H7 (cell line): ENCODE results near the gene PPP1R3C. TPM values are rescaled to one million over a fixed set of nuclear protein-coding genes. Genes with fewer than 3 reads are reported as not detected.

Experiments used
- DNase-seq: peaks from one replicate; pipeline ENCODE4 v3.0.0; 2012
- H3K27me3 ChIP-seq: 2 replicates; pipeline ENCODE4 v1.6.0; 2011; ENCODE audit warnings: mild to moderate bottlenecking, low read length; ENCODE audit not compliant: control insufficient read depth, insufficient read depth
- H3K36me3 ChIP-seq: replicated peaks from 2 replicates; pipeline ENCODE4 v1.5.1; 2011; ENCODE audit warnings: low read length; ENCODE audit not compliant: control insufficient read depth, insufficient read depth
- H3K4me3 ChIP-seq: 2 replicates; pipeline ENCODE4 v1.5.1; 2011; ENCODE audit warnings: low read depth, mild to moderate bottlenecking, control low read depth, low read length, moderate library complexity; ENCODE audit not compliant: insufficient read depth
- total RNA-seq: library from RNA; depleted of rRNA; stranded (reverse); fragments of >200 nt; shearing (Covaris generic); gene quantifications from 2 replicates; pipeline ENCODE4 v1.2.3, GENCODE V29; 2014

Gene PPP1R3C
- total RNA-seq, 1 experiment from 2014 or later = 0.31 TPM

DNA sequence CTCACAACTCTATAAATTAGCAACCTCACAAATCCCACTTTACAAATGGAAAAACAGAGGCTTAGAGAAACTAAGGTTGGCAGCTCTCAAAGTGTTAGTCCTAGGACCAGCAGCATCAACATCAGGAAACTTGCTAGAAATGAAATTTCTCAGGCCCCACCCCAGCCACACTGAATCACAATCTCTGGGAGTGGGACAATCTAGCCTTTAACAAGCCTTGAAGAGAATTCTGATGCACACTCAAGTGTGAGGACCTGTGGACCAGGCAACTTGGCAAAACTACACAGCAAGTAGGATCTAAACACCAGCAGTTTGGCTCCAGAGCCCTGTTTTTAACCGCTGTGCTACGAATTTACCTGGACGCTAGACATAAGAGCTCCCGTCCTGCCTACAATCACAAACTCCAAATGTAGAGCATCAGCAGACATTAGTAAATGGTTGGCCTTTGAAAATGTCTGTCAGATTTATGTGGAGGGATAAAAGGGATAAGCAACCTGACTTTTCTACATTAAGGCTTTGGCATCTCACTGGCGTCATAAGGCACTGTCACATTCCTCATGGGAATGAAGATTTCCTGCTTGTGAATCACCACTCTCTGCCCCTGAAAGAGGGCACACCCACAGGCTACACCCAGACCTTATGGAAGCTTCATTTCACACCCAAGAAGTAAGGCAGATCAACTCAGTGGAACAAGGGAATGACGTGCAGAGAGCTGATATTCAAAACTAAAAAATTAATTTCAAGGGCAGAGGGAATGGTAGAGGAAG, 34.5 kb downstream of the PPP1R3C start:
- DNase-seq = no peak
- H3K36me3 ChIP-seq = no peaks in the 10 kb centered on the region

DNA sequence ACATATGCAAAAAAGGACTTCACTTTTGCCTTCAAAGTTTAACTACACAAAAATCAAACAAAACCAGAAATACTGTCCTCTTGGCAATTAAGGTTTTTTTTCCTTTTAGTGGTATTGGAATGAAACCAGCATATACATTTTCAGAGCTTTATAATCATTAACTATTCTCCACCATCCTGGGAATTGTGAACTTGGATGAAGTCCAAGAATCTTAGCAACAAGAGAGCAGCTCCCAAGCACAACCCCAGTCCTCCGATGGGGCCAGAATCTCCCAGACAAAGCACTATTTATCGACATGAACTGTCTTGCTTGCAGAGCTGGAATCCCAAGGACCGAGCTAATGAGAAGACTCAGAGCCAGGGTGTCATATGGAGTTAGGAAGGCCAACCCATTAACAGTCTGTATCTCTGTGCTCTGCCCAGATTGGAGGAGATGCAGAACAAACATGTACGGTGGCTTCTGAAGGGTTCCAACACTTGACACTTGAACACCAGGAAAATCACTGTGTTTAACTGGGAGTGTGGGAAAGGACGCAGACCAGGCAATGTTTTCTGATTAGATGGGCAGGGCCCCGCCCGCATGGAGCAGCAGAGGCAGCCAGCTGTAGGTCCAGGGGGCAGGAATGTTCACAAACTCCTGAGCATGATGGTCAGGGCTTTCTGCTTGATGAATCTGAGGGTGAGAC, 35.5 kb downstream of the PPP1R3C start:
- DNase-seq = no peak
- Histone ChIP-seq H3K36me3 (no peaks in the 10 kb centered on the region), H3K27me3 (no peaks in the 10 kb centered on the region; the same call in 1 of the 2 replicates), H3K4me3 (no peak overlapping the region)

More for the DNA sequence above, 34.5 kb downstream of the PPP1R3C start:
- Histone ChIP-seq H3K27me3 (no peaks in the 10 kb centered on the region; the same call in 1 of the 2 replicates), H3K4me3 (no peak overlapping the region)

DNA sequence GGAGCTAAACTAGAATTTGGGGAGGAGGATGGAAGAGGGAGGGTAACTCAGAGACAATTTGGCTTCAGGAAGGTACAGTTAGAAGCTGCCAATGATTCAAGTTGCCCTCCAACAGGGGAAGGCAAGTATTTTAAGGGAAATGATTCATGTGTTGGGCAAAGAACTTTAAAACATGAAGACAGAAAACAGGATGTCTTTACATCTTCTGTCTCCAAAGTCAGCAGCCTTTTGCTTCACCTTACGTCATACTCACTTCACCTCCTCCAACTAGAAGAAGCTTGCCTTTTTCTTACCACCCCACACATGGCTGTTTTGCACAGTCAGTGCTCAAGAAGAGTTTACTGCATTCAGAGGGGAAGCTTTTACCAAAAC, 36.1 kb downstream of the PPP1R3C start:
- H3K27me3 ChIP-seq = no peaks in the 10 kb centered on the region; the same call in 1 of the 2 replicates
- no peak for DNase-seq
- H3K4me3 ChIP-seq = no peak overlapping the region
- no peaks in the 10 kb centered on the region for H3K36me3 ChIP-seq

DNA sequence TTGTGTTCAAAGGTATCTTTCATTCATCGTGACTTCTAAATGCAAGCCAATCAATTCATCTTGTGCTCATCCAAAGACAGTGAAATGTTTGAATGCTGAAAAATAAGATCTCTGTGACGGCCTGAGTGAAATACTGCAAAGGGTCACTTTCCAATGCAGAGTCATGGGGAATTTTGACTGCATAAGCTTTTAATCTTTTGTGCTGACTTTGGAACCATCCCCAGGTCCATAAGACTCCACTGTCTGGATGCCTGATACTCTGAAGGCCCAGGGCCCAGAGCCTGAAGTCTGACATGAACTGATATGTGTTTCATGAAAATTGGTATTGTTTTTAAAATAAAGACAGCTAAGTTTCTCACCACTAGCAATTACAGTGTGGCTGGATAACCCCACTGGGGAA, 39.0 kb downstream of the PPP1R3C start:
- Histone ChIP-seq H3K36me3 (no peaks in the 10 kb centered on the region), H3K27me3 (no peaks in the 10 kb centered on the region; the same call in 1 of the 2 replicates), H3K4me3 (no peak overlapping the region)
- no peak for DNase-seq

DNA sequence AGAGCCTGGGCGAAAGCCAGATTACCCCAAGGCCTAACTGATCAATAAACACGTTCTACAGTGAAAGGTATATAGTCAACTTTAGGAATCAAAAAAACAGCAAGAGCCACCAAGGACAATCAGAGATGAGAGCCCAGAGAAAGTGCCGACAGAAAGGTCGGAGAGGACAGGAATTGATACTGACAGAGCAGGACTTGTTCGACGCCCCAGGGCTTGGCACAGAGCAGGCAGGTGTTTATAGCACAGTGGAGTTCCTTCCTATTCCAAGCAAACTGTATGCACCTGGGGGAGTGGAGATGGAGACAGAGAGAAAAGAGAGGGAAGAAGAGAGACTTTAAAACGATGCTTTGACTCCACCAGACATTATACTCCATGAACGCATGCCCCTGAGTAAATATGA, 39.5 kb downstream of the PPP1R3C start:
- DNase-seq = no peak
- no peaks in the 10 kb centered on the region for H3K36me3 ChIP-seq

DNA sequence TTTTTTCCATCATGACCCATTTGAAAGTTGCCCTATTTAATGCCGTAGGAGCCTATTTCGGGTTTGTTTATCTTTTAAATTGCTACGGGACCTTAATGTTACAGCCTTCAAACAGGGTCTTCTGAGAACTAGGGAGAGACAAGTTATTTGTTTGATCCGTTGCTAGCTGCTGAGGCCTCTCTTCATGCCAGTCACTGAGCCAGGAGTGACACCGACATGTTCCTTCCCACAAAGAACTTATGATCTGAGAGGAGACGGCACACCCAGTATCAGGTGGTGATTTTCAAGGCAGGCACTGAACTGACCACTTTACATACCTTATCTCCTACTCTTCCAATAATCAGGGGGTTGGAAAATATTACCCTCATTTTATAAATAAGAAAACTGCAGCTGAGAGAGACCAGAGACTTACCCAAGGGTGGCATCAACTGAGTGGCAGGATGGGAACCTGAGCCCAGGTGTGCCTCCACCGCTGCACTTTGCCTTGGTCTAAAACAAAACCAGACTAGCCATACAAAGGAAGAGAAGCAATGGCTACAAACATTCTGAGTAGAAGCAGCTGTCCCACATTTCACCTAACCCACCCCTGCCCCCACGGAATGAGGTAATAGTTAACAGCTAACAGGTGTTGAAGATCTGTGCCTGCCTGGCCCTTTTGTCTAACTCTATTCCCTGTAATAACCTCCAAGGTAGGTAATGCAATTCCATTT, 40.5 kb downstream of the PPP1R3C start:
- Histone ChIP-seq H3K27me3 (no peaks in the 10 kb centered on the region; the same call in 1 of the 2 replicates), H3K36me3 (no peaks in the 10 kb centered on the region), H3K4me3 (no peak overlapping the region)
- DNase-seq = no peak

More for the DNA sequence above, 39.5 kb downstream of the PPP1R3C start:
- H3K27me3 ChIP-seq = no peaks in the 10 kb centered on the region; the same call in 1 of the 2 replicates
- no peak overlapping the region for H3K4me3 ChIP-seq

DNA sequence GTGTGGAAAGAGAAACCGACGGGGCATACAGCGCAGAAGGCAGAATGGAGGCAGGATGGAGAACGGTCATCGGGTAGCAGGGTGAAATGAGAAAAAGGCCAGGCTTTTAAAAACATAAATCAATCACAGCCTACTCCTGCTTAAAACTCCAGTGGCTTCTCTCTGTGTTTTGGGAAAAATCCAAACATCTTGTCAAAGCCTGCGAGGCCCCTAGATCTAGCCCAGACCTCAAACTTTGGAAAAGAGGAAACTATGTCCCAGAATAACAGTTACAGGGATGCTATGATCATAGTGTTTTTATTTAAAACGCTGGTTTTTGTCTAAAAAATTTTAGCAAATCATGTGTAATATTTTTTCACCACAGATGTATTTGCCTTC, 41.1 kb downstream of the PPP1R3C start:
- H3K36me3 ChIP-seq = no peaks in the 10 kb centered on the region
- H3K27me3 ChIP-seq = no peaks in the 10 kb centered on the region; the same call in 1 of the 2 replicates
- DNase-seq = no peak
- H3K4me3 ChIP-seq = no peak overlapping the region

DNA sequence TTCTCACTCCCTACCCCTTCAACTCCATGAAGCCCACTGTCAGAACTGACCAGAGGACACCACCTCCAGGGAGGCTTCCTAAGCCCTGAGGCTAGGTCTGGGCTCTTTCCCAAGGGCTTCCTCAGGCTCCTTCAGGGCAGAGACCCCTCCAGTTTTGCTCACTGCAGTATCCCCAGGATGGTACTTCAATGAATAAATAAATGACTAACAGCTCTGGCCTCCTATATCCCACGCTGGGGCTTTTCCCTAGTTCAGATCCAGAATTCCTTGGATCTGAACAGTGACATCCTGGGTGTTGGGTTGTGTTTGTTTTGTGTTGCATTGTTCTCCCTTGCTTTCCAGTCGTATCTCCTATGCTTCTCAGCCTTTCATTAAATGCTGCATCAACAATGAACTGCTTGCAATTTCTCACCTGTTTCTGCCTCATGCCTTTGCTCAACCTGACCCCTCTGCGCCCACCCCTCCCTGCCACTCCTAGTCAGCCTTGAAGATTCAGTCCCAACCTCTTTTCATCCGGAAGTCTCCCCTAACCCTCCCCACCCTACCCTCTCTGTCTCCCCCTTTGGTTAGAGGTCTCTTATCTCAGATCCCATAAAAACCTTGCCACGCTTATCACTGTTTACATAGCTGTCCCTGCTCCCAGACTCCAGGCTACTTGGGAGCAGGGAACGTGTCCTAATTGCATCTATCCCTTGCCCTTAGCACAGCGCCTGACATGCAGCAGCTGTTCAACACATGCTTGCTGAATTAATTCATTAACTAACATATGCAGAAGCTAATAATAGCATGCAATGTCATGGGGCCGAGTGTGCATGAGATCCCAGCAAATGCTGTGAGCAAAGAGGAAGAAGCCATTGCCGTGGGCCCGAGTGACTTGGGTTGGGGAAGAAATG, 41.7 kb downstream of the PPP1R3C start:
- no peaks in the 10 kb centered on the region; the same call in 1 of the 2 replicates for H3K27me3 ChIP-seq
- no peaks in the 10 kb centered on the region for H3K36me3 ChIP-seq
- no peak for DNase-seq
- no peak overlapping the region for H3K4me3 ChIP-seq

DNA sequence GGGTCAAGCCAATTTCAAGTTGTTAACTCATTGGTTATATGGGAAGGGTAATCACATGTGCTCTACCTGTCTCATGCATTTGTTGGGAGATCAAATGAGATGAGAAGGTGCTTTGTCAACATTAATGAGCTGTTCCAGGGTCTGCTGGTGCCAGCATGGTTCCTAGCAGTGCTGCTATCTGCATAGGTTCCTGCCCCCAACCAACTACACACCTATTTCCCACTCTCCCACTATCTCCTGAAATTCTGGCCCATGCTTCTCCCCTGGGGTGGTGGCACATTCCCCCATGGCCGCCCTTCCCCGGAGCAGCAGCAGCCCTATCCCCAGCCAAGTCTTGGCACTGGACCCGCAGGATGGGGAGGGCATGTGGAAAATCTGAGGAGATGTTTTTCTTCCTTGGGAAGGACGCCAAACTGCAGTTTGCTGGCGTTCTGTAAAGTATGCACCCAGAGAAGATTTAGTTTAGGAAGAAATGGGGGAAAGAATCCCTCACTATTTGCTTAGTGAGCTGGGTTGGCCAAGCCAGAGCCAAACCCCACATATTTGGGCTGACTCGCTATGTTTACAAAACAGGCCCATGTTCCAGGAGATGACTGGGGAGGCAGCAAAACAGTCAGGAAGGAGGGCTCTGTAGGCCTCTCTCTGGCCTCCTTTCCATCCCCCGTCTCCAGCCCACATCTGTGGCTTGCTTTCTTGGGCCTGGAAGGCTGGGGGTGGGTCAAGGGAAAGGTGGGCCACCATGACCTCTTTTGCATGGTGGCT, 42.5 kb downstream of the PPP1R3C start:
- H3K27me3 ChIP-seq = no peaks in the 10 kb centered on the region; the same call in 1 of the 2 replicates
- no peak for DNase-seq
- no peak overlapping the region for H3K4me3 ChIP-seq
- no peaks in the 10 kb centered on the region for H3K36me3 ChIP-seq

DNA sequence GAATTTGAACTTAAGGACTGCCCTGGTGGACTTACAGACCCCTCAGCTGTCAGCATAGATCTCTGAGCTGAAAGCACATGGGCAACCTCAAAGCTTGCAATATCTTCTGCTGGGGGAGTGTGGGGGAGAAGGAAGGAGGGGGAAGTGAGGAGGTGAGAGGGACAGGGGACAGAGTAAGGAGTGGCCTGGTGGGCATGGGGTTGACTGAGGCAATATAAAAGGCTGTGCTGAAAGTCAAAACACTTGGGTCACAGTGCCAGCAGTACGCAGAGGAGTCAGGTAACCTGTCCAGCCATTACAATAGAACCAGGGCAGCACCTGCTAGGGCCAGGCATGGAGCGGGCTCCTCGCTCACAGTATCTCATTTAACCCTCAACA, 43.2 kb downstream of the PPP1R3C start:
- Histone ChIP-seq H3K36me3 (no peaks in the 10 kb centered on the region), H3K27me3 (no peaks in the 10 kb centered on the region; the same call in 1 of the 2 replicates), H3K4me3 (no peak overlapping the region)
- no peak for DNase-seq

DNA sequence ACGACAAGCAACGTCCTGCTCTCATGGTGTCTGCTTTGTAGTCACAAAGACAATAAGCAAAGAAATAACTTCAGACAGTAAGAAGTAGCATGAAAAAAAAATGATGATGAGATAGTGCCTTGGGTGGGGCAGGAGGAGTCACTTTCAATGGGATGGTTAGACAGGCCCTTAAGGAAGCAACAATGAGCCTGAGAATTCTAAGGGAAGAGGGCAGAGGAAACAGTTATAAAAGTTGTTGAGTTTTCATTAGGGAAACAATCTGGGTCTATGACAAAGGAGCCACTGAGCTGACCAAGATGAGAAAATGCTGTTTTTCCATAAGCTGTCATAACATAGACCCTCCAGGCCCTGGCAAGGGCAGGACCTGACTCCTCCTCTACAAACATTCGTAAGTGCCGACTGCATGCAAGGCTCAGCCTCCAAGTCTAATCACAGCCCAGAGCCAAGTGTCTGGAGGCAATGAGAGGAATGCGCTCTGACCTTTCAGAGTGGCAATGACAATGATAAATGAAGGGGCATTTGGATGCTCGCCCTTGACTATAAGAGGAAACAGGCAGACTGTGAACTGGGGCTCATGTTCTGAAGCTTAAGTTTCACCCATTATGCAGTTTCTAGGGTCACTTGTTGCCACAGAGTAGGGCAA, 43.7 kb downstream of the PPP1R3C start:
- no peaks in the 10 kb centered on the region for H3K36me3 ChIP-seq
- H3K4me3 ChIP-seq = no peak overlapping the region
- no peak for DNase-seq
- H3K27me3 ChIP-seq = no peaks in the 10 kb centered on the region

DNA sequence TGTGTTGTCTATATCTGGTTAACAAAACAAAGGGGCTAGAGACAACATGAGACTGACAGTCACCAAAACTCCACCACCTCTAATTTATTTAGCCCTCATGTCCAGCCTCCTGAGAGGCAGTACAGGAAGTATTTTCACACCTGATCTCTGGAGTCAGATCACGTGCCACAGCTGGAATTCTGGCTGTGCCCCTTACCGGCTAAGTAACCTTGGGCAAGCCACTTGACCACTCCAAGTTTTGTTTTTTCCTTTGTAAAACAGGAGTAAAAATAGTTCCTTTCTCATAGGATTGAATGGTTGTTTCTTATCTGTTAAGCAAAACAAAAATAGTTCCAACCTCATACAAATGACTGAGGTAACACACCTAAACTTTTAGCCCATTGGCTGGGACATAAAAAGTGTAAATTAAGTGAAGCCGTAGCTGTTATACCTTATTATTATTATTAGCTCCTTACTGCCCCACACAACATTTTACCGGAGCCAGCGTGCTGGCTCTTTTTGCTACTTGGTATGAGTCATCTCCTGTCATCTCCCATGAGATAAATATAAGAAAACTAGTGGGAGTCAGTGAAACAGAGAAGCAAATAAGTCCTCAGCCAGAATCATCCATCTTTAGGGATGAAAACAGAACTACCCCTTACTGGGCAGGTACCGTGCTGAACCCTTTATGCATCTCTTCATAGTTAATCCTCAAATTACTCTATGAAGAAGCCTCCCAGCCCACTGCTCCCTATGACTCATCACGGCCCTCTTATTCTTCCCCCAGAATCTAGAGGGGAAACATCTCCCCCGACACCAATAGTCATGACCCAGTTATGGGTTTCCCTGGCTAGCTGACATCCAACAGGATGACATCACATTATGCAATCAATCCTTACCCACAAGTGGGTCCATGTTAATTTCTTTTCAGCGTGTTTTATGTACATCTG, 44.9 kb downstream of the PPP1R3C start:
- no peak for DNase-seq
- no peak overlapping the region for H3K4me3 ChIP-seq

More for the DNA sequence above, 44.9 kb downstream of the PPP1R3C start:
- H3K27me3 ChIP-seq = no peaks in the 10 kb centered on the region
- no peaks in the 10 kb centered on the region for H3K36me3 ChIP-seq
